BLaER1 (cell line): ENCODE measurements around the gene IDE.

Experiments
- H3K27ac ChIP-seq: shearing (Covaris generic); formaldehyde crosslinking; 2 replicates; pipeline ENCODE4 v1.8.1; 2022
- H3K27me3 ChIP-seq: shearing (Covaris generic); formaldehyde crosslinking; 2 replicates; pipeline ENCODE4 v1.8.1; 2022
- H3K36me3 ChIP-seq: shearing (Covaris generic); formaldehyde crosslinking; 2 replicates; pipeline ENCODE4 v1.8.1; 2022
- H3K4me1 ChIP-seq: shearing (Covaris generic); formaldehyde crosslinking; 2 replicates; pipeline ENCODE4 v1.8.1; 2022
- H3K4me2 ChIP-seq: shearing (Covaris generic); formaldehyde crosslinking; 2 replicates; pipeline ENCODE4 v1.8.1; 2022
- H3K4me3 ChIP-seq: shearing (Covaris generic); formaldehyde crosslinking; 2 replicates; pipeline ENCODE4 v1.8.1; 2022
- H3K9ac ChIP-seq: shearing (Covaris generic); formaldehyde crosslinking; 2 replicates; pipeline ENCODE4 v1.8.1; 2022
- H3K9me3 ChIP-seq: shearing (Covaris generic); formaldehyde crosslinking; 2 replicates; pipeline ENCODE4 v1.8.1; 2022
- H4K20me1 ChIP-seq: shearing (Covaris generic); formaldehyde crosslinking; 2 replicates; pipeline ENCODE4 v1.8.1; 2022
- Cebpa-rat ChIP-seq: shearing (Covaris generic); IDR thresholded peaks from 2 replicates; pipeline ENCODE4 v1.8.1; 2022

The IDE gene

DNA sequence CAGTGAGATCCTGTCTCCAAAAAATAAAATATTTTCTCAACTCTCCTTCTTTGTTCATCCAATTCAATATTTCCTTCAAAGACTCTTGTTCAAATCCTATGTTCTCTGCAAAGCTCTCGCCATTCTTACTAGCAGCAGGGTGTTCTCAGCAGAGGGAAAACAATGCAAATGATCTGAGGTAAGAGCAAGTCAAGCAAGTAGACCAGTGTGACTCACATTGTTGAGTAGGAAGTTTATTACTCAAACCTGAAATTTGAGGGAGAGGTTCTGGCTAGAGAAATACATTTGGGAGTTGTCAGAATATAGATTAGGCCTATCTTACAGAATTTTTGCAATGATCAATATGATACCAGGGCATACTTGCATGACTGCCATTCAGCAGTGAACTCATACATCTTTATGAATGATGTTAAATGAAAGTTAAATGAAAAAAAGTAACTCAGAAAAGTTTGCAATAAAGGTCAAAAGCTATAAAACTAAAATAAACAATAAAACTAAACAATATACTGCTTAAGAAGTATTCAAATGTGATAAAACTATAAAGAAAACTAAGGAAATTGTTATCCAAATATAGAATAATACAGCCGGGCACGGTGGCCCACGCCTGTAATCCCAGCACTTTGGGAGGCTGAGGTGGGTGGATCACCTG lies 5.8 kb downstream of the IDE start:
- no peak overlapping the region for H3K4me2 ChIP-seq

DNA sequence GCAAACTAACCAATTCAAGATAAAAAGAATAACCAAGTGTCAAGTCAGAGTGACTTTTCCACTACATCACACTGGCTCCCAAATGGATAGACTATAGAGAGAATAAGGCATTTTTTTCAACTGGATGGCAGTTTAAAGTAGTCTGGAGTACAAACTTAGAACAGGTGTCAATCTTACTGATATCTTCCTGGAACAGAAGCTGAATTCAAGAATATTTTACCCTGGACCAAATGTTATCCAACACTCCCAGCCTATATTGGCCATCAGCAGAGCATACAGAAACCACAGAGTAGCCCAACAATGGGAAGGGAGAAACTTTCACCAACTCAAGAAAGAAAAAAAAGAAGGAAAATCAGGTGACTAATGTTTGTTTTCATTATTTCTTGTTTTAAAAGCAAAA lies 11.5 kb downstream of the IDE start:
- no peak overlapping the region for H3K9ac ChIP-seq
- H3K9me3 ChIP-seq, result peaks cover 31% of the 10 kb centered on the region
- H3K4me2 ChIP-seq, result no peak overlapping the region
- H3K27me3 ChIP-seq, result no peaks in the 10 kb centered on the region
- H3K4me3 ChIP-seq, result no peak overlapping the region
- no peaks in the 10 kb centered on the region for H3K4me1 ChIP-seq
- no peak overlapping the region for H3K27ac ChIP-seq
- H3K36me3 ChIP-seq, result peaks cover 96% of the 10 kb centered on the region
- no peak for TF ChIP-seq Cebpa-rat
- peaks cover 21% of the 10 kb centered on the region; the same call in 1 of the 2 replicates for H4K20me1 ChIP-seq

More for the DNA sequence above, 5.8 kb downstream of the IDE start:
- Histone ChIP-seq H3K27me3 (no peaks in the 10 kb centered on the region), H4K20me1 (peaks cover 76% of the 10 kb centered on the region), H3K9me3 (no peaks in the 10 kb centered on the region), H3K27ac (no peak overlapping the region), H3K4me1 (peaks cover 26% of the 10 kb centered on the region), H3K36me3 (peaks cover 64% of the 10 kb centered on the region), H3K9ac (0 out of 2 replicates have a peak overlapping the region, but pooled peaks have one; percentile 29), H3K4me3 (no peak overlapping the region)
- TF ChIP-seq Cebpa-rat, result no peak

- Histone ChIP-seq H3K27ac (no peak overlapping the region), H3K27me3 (no peaks in the 10 kb centered on the region), H4K20me1 (no peaks in the 10 kb centered on the region; the same call in 1 of the 2 replicates), H3K9me3 (peaks cover 63% of the 10 kb centered on the region), H3K4me2 (no peak overlapping the region), H3K4me1 (no peaks in the 10 kb centered on the region), H3K4me3 (no peak overlapping the region), H3K9ac (no peak overlapping the region), H3K36me3 (peaks cover 97% of the 10 kb centered on the region)
- TF ChIP-seq Cebpa-rat, result no peak
Observed at GRCh38 chr10:92559046-92559445, 14.8 kb downstream of the IDE start.

GRCh38 chr10:92553959-92554358 lies 19.9 kb downstream of the IDE start:
- Histone ChIP-seq H3K4me1 (no peaks in the 10 kb centered on the region), H3K4me3 (no peak overlapping the region), H3K4me2 (no peak overlapping the region), H3K27ac (no peak overlapping the region), H3K36me3 (peaks cover 87% of the 10 kb centered on the region), H4K20me1 (no peaks in the 10 kb centered on the region; the same call in 1 of the 2 replicates), H3K9ac (no peak overlapping the region), H3K9me3 (peaks cover 52% of the 10 kb centered on the region), H3K27me3 (no peaks in the 10 kb centered on the region)
- no peak for TF ChIP-seq Cebpa-rat

DNA sequence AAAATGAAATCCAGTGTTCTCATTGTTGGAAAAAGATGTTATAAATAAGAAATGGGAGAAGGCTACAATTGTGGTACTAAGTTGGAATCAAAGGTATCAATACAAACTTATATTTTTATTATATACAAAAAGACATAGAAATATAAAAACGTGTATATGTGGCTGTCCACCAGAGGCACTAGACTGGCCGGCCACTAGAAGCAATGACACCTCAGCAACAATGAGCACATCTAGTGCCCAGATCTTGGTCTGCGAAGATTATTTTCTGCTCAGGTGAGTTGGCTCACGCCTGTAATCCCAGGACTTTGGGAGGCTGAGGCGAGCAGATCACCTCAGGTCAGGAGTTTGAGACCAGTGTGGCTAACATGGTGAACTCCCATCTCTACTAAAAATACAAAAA lies 21.6 kb downstream of the IDE start:
- Histone ChIP-seq H3K4me3 (no peak overlapping the region), H3K4me2 (no peak overlapping the region), H3K36me3 (peaks cover 85% of the 10 kb centered on the region), H3K27me3 (no peaks in the 10 kb centered on the region), H4K20me1 (no peaks in the 10 kb centered on the region; the same call in 1 of the 2 replicates), H3K9ac (no peak overlapping the region), H3K27ac (no peak overlapping the region), H3K9me3 (peaks cover 45% of the 10 kb centered on the region), H3K4me1 (no peaks in the 10 kb centered on the region)
- TF ChIP-seq Cebpa-rat, result no peak

DNA sequence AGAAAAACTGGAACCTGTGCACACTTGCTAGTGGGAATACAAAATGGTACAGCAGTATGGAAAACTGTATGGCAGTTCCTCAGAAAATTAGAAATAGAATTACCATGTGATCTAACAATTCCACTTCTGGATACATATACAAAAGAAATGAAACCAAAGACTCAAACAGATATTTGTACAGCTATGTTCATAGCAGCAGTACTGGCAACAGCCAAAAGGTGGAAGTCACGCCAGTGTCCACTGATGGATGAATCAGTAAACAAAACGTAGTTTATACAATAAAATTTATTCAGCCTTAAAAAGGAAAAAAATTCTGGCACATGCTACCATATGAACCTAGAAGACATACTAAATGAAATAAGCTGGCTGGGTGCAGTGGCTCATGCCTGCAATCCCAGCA lies 23.0 kb downstream of the IDE start:
- H3K9ac ChIP-seq, result no peak overlapping the region
- TF ChIP-seq Cebpa-rat, result no peak
- H4K20me1 ChIP-seq, result peaks cover 3% of the 10 kb centered on the region; the same call in 1 of the 2 replicates

GRCh38 chr10:92547676-92548075 lies 26.2 kb downstream of the IDE start:
- H3K4me3 ChIP-seq, result no peak overlapping the region
- no peak for TF ChIP-seq Cebpa-rat
- H3K36me3 ChIP-seq, result peaks cover 44% of the 10 kb centered on the region
- no peak overlapping the region for H3K9ac ChIP-seq
- H3K27me3 ChIP-seq, result no peaks in the 10 kb centered on the region
- H4K20me1 ChIP-seq, result peaks cover 35% of the 10 kb centered on the region
- peaks cover 9% of the 10 kb centered on the region for H3K4me1 ChIP-seq
- H3K4me2 ChIP-seq, result no peak overlapping the region
- H3K9me3 ChIP-seq, result no peaks in the 10 kb centered on the region
- no peak overlapping the region for H3K27ac ChIP-seq

More for the DNA sequence above, 23.0 kb downstream of the IDE start:
- no peak overlapping the region for H3K4me3 ChIP-seq
- peaks cover 32% of the 10 kb centered on the region for H3K9me3 ChIP-seq
- no peak overlapping the region for H3K27ac ChIP-seq
- peaks cover 72% of the 10 kb centered on the region for H3K36me3 ChIP-seq
- H3K4me2 ChIP-seq, result no peak overlapping the region
- no peaks in the 10 kb centered on the region for H3K27me3 ChIP-seq
- no peaks in the 10 kb centered on the region for H3K4me1 ChIP-seq

- Histone ChIP-seq H3K27ac (no peak overlapping the region), H3K9me3 (no peaks in the 10 kb centered on the region), H3K4me2 (no peak overlapping the region), H4K20me1 (peaks cover 56% of the 10 kb centered on the region), H3K27me3 (no peaks in the 10 kb centered on the region), H3K4me3 (no peak overlapping the region), H3K36me3 (peaks cover 33% of the 10 kb centered on the region), H3K4me1 (peaks cover 9% of the 10 kb centered on the region), H3K9ac (no peak overlapping the region)
- TF ChIP-seq Cebpa-rat, result no peak
Observed at GRCh38 chr10:92545556-92545955, 28.3 kb downstream of the IDE start.

- peaks cover 28% of the 10 kb centered on the region for H3K36me3 ChIP-seq
- no peak overlapping the region for H3K27ac ChIP-seq
- TF ChIP-seq Cebpa-rat, result no peak
- H3K9ac ChIP-seq, result no peak overlapping the region
- H3K4me2 ChIP-seq, result peak overlapping the region; percentile 29; the same call in 1 of the 2 replicates
- no peaks in the 10 kb centered on the region for H3K27me3 ChIP-seq
- H4K20me1 ChIP-seq, result peaks cover 64% of the 10 kb centered on the region
- H3K4me1 ChIP-seq, result peaks cover 9% of the 10 kb centered on the region
- H3K9me3 ChIP-seq, result no peaks in the 10 kb centered on the region
- no peak overlapping the region for H3K4me3 ChIP-seq
Observed at GRCh38 chr10:92544296-92544695, 29.6 kb downstream of the IDE start.

DNA sequence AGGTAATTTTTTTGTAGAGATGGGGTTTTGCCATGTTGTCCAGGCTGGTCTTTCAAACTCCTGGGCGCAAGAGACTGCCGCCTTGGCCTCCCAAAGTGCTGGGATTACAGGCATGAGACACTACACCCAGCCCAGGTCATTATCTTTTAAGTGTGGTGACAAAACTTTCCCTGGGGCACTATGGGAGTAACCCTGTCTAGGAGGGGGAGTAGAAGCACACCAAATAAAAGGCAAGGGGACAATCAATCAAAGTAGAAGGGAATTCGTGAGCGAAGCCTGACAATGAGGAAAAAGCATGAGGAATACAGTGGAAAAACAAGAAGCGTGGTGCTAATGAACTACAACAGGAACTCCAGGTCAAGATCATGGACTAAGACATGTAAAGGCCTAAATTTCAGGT lies 31.4 kb downstream of the IDE start:
- no peak for TF ChIP-seq Cebpa-rat
- Histone ChIP-seq H3K4me3 (no peak overlapping the region), H3K27me3 (no peaks in the 10 kb centered on the region), H3K9ac (no peak overlapping the region), H3K4me2 (no peak overlapping the region), H3K9me3 (no peaks in the 10 kb centered on the region), H3K4me1 (peaks cover 9% of the 10 kb centered on the region), H4K20me1 (peaks cover 80% of the 10 kb centered on the region), H3K36me3 (peaks cover 17% of the 10 kb centered on the region; the same call in 1 of the 2 replicates), H3K27ac (no peak overlapping the region)

- H3K36me3 ChIP-seq, result peaks cover 26% of the 10 kb centered on the region; the same call in 1 of the 2 replicates
- no peak overlapping the region for H3K9ac ChIP-seq
- no peak overlapping the region for H3K4me3 ChIP-seq
- H3K4me1 ChIP-seq, result peaks cover 9% of the 10 kb centered on the region
- no peak for TF ChIP-seq Cebpa-rat
- no peaks in the 10 kb centered on the region for H3K9me3 ChIP-seq
- no peak overlapping the region for H3K4me2 ChIP-seq
- H3K27me3 ChIP-seq, result no peaks in the 10 kb centered on the region
- no peak overlapping the region for H3K27ac ChIP-seq
- peaks cover 81% of the 10 kb centered on the region for H4K20me1 ChIP-seq
Observed at GRCh38 chr10:92541583-92541982, 32.3 kb downstream of the IDE start.
